NCI-H748 (cell line): ENCODE measurements around the gene MMS22L.
"Not testable (repeated sequence)": the region's sequence is repeated elsewhere in the genome, so short reads cannot be mapped to it uniquely, and the experiment has no call there.

Experiments used
- DNase-seq: peaks from one replicate; lab custom pipeline; 2025; ENCODE audit not compliant: unreplicated experiment; lab: John Stamatoyannopoulos, UW

Gene MMS22L

GRCh38 chr6:97231911-97232310 is 51.1 kb downstream of the MMS22L start:
- DNase-seq, result no peak

DNA sequence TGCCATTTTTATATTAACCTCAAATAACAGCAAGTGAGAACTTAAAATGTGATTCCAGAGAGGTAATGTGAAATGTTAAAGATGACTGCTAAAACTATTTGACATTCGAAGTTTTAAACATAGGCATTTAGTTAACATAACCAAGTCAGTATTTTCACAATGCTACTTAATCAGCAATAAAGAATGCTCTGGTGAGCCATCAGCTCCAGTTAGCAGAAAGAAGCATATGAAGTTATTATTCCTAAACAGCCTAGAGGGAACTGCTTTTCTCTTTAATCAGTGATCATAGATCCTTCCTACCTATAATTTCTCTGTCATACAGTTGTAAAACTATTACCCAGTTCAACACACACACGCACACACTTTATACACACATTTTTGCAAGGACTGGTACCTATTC is 60.1 kb downstream of the MMS22L start:
- DNase-seq, result no peak

- DNase-seq, result no peak
Observed at GRCh38 chr6:97218912-97219311, 64.1 kb downstream of the MMS22L start.

DNA sequence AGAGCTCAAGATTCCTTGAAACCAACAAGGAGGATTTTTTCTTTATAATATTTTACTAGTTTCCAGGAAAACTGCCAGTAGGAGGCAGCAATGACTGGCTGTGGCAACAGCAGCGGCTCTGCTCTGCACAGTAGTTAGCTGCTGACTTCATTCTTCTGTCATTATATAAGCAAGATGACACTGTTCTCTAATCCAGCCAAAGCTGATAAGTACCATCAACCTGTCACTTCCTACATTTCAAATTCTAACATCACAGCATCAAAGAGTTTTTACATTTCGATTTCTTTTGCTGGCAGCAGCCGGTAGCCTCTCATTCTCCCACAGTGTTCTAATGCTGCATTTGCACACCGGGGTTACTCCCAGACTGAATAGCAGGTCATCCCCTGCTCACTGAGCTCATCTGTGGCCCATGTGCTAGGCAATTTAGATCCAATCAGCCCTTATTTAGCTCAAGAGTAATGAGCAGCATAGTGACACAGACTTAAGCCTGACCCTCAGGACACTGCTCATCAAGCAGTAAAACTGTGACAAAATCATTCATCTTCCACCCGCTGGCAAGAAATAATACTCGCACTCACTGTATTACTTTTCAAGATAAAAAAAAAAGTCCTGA is 67.8 kb downstream of the MMS22L start:
- peak; percentile 47 for DNase-seq

- no peak for DNase-seq
Observed at GRCh38 chr6:97214671-97215070, 68.3 kb downstream of the MMS22L start.

- DNase-seq, result no peak
Observed at GRCh38 chr6:97207383-97207782, 75.6 kb downstream of the MMS22L start.

- DNase-seq, result no peak
Observed at GRCh38 chr6:97205966-97206365, 77.0 kb downstream of the MMS22L start.

GRCh38 chr6:97203343-97203742 is 79.7 kb downstream of the MMS22L start:
- DNase-seq, result no peak

DNA sequence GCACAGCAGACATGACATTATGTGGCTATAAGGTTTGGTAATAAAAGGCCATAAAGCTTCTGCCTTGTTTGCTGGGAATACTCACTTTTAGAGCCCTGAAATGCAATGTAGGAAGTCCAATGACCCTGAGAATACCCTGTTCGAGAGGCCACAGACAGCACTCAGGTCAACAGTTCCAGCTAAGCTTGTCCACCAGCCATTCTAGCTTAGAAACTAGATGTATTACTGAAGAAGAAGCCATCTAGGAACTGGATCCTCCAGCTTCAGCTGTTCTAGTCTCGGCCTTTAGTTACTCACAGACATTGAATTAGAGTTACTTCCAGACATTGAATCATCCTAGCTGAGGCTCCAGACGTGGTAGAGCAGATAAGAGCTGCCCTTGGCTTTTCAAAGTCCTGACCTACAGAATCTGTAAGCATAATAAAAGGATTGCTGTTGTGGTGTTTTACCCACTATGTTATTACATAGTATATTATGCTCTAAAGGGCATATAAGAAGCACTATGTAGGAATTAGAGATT is 84.9 kb downstream of the MMS22L start:
- no peak for DNase-seq

DNA sequence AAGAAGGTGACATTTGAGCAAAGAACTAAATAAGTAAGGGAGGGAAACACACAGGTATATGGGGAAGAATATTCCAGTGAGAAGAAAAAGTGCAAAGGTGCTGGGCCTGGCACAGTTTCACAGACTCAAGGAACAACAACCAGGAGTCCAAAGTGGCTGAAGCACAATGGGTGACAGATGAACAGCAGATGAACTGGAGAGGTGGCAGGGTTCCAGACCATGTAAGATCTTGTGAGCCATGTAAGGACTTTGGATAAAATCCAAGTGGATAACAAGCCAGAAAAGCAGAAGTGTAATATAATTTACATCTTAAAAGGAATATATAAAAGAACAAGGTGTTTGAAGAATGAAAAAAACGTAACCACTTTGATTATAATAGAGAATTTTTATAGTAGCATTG is 87.9 kb downstream of the MMS22L start:
- no peak for DNase-seq

DNA sequence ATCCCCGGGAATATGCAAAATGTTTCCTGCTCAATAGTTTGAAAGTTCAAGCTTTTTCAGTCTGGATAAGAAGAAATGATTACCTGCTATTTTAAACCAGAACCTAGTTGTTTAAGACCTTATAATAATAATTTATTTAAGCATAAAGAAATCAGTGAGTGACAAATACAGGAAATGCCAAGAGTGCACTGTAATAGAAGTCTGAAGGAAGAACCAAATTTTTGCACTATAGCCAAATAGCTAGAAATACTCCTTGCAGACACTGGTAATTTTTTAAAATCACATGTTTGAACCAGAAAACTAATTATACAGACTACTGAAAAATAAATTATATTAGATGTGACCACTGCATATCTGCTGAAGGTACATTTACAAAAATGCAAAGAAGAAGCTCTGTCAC is 93.2 kb downstream of the MMS22L start:
- no peak for DNase-seq

DNA sequence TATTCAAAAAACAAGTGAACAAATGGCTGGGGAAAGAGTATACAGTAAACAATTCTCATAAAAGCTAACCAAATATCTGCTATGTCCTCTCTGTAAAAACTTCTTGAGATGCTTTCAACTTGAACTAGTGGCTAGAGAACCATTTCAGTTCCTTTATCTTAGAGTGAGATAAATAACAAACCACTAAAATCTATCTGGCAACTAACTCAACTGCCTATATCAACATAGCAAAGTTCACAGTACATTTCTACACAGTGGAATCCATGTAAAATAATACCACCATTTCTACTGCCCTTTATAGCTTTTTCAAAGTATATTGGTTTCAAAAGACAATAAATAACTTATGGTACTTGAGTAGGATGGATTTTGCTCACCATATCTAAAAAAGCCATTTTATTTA is 95.1 kb downstream of the MMS22L start:
- no peak for DNase-seq

GRCh38 chr6:97186416-97186999 is 96.5 kb downstream of the MMS22L start:
- peak; percentile 73 for DNase-seq

- no peak for DNase-seq
Observed at GRCh38 chr6:97177905-97178304, 105.1 kb downstream of the MMS22L start.

DNA sequence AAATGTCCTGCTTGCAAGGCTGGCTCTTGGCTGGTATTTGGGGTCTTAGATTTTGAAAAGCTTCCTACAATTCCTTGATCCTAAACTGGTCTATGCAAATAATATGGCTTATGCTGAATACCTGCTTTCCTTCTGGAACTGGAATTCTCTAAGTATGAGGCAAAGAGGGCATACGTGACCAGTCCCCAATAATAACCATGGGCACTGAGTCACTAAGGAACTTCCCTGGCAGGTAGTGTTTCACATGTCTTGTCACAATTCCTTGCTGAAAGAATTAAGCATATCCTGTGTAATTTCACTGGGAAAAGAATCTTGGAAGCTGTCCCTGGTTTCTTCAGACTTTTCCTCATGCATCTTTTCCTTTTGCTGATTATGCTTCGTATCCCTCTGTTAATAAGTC is 106.5 kb downstream of the MMS22L start:
- DNase-seq, result no peak

GRCh38 chr6:97175806-97176205 is 107.2 kb downstream of the MMS22L start:
- no peak for DNase-seq

- DNase-seq, result no peak
Observed at GRCh38 chr6:97174471-97174870, 108.5 kb downstream of the MMS22L start.

- no peak for DNase-seq
Observed at GRCh38 chr6:97160280-97160679, 122.7 kb downstream of the MMS22L start.

GRCh38 chr6:97155447-97155846 is 127.6 kb downstream of the MMS22L start:
- DNase-seq, result not testable (repeated sequence)

DNA sequence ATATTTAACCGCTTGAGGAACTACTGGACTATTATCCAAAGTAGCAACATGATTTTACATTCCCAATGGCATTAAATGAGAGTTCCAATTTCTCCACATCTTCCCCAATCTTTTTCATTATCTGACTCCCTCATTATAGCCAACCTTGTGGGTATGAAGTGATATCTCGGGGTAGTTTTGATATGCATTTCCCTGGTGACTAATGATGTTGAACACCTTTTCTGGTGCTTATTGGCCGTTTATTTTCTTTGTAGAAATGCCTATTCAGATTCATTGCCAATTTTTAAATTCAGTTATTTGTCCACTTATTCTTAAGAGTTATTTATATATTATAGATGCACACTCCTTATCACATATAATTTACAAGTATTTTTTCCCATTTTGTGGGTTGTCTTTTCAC is 129.0 kb downstream of the MMS22L start:
- no peak for DNase-seq

DNA sequence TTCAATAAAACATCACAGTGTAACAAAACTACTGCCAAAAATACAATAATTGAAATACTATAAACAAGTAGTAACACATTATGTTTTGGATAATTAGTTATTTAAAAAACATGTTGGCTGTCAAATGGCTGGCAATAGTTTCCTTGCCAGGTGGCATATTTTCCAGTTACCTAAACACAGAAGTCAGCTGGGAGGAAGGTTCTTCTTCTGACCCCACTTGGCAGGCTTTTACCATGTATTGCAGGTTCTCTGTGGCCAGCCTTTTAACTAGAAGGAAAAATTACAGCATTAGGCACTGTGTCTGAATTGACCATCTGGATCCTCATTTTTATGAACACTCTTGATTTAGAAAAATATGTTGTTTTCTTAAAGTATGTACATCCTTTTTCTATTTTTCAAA is 131.4 kb downstream of the MMS22L start:
- no peak for DNase-seq

- no peak for DNase-seq
Observed at GRCh38 chr6:97150932-97151331, 132.1 kb downstream of the MMS22L start.

DNA sequence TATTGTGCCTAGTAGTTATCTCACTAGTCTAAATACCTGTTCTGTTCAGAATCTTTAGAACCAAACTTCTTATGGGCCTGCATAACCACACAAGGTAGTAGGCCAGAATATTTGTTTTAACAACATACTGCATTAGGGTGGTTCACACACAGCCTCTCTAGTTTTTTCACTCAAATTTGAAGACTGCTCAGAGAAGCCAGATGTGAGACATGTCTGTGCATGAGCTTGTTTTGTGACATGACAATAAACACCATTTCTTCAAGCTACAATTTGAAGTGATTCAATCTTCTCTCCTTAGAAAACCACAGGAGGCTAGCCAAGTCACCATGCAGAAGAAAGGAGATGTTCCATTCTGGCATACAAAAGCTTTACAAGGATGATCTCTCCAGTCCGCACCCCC is 135.6 kb downstream of the MMS22L start:
- DNase-seq, result no peak
